HCEC 1CT (cell line): ENCODE data around the gene C10orf90.

Experiments
- DNase-seq: peaks from one replicate; pipeline ENCODE4 v3.0.0-alpha.2; 2017

The C10orf90 gene

GRCh38 chr10:126670056-126670894, at the start of gene C10orf90:
Gene C10orf90 (minus strand): TSS chr10:126670693. CDS start chr10:126670480, 213 bp downstream.
- DNase-seq = no peak

DNA sequence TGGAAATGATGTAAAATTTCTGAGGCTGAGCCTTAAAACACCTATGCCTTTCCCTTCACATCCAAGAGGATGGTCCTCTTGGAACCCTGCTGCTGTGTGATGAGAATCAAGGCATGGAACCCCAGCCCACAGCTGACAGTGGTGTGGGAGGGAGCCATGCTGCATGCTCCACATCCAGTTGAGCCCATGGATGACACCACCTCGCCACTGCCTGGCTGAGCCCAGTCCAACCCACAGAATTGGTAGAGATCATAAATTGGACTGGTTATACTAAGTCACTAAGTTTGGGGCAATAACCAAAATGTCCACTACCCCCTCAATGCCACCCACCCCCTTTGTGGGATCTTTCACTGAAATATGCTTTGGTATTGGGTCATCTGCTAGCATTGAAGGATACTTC, 45.9 kb upstream of the C10orf90 start:
- DNase-seq = no peak

- no peak for DNase-seq
Measured at GRCh38 chr10:126713594-126713993, 43.1 kb upstream of the C10orf90 start.

- DNase-seq = no peak
Measured at GRCh38 chr10:126712681-126713080, 42.2 kb upstream of the C10orf90 start.

GRCh38 chr10:126705951-126706565, 35.6 kb upstream of the C10orf90 start:
- no peak for DNase-seq

DNA sequence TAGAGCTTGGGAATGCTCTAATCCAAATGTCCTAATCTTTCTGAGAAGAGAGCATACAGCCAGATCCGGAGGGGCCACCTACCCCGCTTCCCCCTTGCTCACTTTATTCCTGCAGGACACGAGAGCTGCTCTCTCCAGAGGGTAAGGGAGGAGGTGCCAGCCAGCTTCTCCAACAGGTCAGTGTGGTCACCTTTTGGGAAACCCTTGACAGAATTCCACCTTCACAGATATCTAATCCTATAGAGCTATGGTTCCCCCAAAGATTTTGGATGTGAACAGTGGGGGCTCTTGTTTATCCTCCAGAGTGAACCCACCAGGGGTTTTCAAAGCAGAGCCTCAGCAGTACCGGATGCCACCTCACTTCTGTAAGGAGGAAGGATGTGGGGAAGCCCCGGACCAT, 34.6 kb upstream of the C10orf90 start:
- no peak for DNase-seq

- no peak for DNase-seq
Measured at GRCh38 chr10:126704649-126705048, 34.2 kb upstream of the C10orf90 start.

GRCh38 chr10:126702181-126702580, 31.7 kb upstream of the C10orf90 start:
- peak; percentile 23 for DNase-seq

- no peak for DNase-seq
Measured at GRCh38 chr10:126701526-126701925, 31.0 kb upstream of the C10orf90 start.

- DNase-seq = no peak
Measured at GRCh38 chr10:126696684-126697083, 26.2 kb upstream of the C10orf90 start.

- DNase-seq = no peak
Measured at GRCh38 chr10:126691456-126691855, 21.0 kb upstream of the C10orf90 start.

DNA sequence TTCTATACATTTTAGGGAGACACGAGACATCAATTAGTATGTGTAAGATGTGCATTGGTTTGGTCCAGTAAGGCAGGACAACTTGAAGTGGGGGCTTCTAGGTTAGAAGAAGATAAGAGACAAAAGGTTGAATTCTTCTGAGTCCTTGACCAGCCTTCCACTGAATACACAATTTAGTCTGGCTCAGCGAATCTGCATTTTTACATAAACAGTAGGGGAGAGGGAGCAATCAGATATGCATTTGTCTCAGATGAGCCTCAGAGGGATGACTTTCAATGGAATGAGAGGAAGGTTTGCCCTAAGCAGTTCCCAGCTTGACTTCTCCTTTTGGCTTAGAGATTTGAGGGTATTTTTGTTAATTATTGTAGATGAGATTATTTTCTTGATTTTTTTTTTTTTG, 20.0 kb upstream of the C10orf90 start:
- no peak for DNase-seq

DNA sequence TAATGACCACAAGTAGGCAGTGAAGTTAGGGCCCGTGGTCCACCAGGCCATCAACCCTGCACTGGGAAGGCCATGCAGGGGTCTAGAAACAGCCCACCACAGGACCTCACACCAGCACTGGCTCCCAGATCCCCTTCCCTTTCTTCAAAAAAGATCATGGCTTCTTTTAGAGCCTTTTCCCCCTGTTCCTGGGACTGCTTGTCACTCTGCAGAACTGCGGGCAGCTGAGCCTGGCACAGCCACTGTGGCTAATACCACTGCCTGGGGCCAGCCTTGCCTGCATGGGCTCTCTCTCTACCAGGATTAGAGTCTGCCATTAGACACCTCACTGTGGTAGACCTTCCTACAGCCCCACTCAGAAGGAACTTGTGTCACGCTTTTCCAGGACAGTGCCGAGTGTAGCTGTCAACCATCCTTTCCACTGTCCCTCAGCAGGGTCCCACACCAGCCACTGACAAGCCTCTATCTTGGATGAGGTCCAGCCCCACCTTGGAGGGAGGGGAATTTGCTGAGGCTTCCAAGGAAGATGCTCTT, 19.0 kb upstream of the C10orf90 start:
- no peak for DNase-seq

DNA sequence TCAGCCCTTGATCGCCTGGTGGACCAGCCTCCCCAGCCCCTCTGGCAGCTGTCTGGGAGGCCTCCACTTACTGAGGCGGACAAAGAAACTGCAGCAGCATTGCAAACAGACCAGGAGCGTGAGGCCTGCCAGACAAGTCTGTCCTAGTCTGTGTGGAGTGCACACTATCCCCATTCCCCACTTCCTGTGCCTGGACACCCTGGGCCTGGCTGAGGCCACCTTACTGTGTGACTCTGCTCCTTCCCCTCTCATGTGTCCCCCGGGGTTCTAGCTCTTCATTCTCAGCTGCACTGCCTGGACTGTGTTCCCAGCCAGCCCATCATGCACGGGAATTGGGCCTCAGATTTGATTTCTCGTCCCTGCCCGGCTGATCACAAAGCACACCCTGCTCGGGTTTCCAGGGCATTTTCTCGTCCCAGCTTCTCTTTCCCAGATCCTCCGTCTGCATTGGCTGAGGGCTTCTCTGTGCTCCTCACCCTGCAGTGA, 16.7 kb upstream of the C10orf90 start:
- no peak for DNase-seq

DNA sequence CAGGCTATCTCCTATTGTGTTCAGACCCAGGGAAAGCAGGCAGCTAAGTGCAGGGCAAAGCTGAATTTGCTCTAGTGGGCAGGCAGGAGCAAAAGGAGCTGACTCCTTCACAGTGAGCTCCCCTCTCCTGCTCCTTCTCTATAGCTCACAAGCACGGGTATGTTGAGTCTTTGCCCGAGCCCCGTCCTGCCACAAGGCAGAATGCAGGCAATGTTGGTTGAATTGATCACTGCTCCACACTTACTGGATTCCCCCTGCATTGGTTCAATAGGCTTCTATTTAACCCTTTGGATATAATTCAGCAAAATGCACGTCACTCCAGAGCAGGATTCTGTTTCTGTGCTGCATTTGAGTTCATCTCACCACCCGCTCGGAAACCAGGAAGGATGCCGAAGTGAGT, 16.2 kb upstream of the C10orf90 start:
- no peak for DNase-seq

DNA sequence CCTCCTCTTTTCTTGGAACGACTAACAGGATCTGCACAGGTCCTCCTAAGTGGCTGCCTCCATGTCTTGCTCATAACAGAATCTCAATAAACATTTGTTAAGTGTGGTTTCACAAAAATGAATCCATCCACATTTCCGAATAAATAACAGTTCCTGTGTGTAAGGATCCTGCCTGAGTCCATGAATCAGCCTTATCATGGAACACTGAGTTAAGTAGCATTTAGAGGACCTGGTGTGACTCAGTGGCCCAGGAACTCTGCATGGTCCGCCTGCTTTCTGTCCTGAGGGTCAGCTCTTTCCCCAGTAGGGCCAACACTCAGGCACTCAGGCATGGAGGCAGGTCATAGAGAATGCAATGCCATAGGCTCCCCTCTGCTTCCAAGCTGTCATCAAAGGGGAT, 15.8 kb upstream of the C10orf90 start:
- no peak for DNase-seq

DNA sequence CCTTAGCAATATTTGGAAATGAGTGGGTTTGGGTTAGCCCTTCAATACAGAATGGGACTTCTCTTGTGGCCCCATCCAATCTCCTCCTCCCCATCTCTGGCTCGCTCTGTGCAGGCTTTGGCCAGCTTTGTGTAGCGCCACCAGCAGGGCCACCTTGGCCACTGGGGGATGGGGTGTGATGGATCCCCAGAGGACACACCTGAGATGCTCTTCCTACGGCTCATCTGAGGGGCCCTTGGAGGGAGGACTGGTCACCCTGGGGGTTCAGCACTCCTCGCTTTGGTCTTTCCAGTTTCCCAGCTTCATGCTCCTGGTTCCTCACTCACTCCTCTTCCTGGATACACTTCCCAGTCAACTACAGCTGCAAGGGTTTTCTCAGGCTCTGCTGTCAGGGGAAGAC, 15.3 kb upstream of the C10orf90 start:
- no peak for DNase-seq

- no peak for DNase-seq
Measured at GRCh38 chr10:126684171-126684745, 13.8 kb upstream of the C10orf90 start.

DNA sequence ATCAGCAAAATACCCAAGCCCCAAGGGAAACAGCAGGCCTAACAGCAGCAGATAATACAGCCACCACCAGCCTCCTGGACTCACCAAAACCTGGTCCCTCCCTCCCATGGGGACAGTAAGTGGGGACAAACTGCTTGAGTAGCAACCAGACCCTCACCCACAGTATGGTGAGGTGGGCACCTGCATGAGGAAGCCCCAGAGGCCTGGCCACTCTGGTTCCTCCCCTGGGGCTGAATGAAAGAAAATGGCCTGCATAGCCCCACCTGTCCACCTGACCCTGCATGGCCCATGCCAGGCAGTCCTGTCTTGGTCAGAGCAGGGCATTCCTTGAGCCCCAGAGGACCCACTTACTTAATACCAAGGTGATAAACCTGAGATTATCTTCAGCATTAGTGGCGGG, 13.0 kb upstream of the C10orf90 start:
- no peak for DNase-seq

- DNase-seq = no peak
Measured at GRCh38 chr10:126675656-126676438, 5.4 kb upstream of the C10orf90 start.

DNA sequence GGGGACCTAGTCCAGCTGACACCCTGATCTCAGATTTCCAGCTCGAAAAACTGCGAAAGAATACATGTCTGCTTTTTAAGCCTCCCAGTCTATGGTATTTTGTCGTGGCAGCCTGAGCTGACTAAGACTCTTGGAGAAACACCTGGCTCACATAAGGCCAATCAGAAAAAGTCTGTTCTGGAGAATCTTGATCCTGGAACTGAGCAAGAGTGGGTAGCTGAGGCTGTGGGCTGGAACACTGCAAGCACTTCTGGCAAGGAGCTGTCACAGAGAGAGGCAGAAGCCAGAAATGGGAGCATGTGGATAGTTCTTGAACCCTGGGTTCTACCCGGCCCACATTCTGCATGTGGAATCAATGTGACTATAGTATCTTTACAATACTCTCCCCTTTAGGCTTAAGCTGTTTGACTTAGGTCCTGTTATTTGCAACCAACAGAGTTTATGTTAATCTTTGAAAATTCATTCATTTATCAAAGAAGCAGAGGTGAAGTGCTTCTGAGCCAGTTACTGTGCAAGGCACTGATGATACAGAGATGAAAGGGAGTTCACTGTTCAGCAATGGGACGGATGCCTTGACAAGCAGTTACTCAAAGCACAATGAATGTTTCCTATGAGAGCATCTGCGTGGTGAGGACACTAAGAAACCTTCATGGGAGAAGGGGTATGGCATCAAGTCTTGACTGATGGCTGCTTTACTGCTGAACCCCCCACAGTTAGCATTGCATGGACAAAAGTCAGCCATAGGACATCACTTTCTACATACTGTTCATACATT, 4.4 kb upstream of the C10orf90 start:
- DNase-seq = no peak

DNA sequence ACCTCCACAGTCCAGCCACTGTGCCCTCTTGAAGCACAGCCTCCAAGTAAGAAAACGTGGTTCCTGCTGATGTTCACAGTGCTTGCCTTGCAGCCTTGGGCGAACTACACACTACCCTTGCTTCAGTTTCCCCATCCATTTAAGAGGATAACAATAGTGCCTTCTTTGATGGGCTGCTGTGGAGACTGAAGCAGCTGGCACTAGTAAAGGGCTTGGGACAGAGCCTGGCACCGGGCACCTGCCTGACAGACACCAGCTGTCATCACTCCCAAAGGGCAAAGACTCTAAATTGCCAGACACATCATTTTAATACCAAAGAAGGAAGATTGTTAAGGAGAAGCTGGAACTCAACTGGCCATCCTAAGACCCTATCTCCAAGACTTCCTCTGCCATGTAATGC, 3.1 kb upstream of the C10orf90 start:
- DNase-seq = no peak
